SHP77 treated with DMSO at 0.1 percent for 48 hours (cell line): Measurements from ENCODE around the gene RCL1.

Experiments used
- DNase-seq: peaks from one replicate; lab custom pipeline; 2025; lab: John Stamatoyannopoulos, UW

Gene RCL1

GRCh38 chr9:4812858-4813257 is 20.1 kb downstream of the RCL1 start:
- DNase-seq: no peak

GRCh38 chr9:4814913-4815312 is 22.2 kb downstream of the RCL1 start:
- DNase-seq: no peak

GRCh38 chr9:4815381-4815956 is 22.7 kb downstream of the RCL1 start:
- DNase-seq: no peak

- no peak for DNase-seq
Observed at GRCh38 chr9:4820168-4820567, 27.4 kb downstream of the RCL1 start.

GRCh38 chr9:4821133-4821532 is 28.4 kb downstream of the RCL1 start:
- DNase-seq: no peak

GRCh38 chr9:4822057-4822456 is 29.3 kb downstream of the RCL1 start:
- no peak for DNase-seq

- DNase-seq: no peak
Observed at GRCh38 chr9:4826417-4827166, 33.8 kb downstream of the RCL1 start.

GRCh38 chr9:4827224-4827623 is 34.5 kb downstream of the RCL1 start:
- no peak for DNase-seq

GRCh38 chr9:4828761-4829160 is 36.0 kb downstream of the RCL1 start:
- no peak for DNase-seq

- no peak for DNase-seq
Observed at GRCh38 chr9:4829969-4830368, 37.2 kb downstream of the RCL1 start.

- no peak for DNase-seq
Observed at GRCh38 chr9:4830699-4831098, 38.0 kb downstream of the RCL1 start.

GRCh38 chr9:4831119-4831518 is 38.4 kb downstream of the RCL1 start:
- no peak for DNase-seq

GRCh38 chr9:4831944-4832343 is 39.2 kb downstream of the RCL1 start:
- no peak for DNase-seq

- no peak for DNase-seq
Observed at GRCh38 chr9:4832786-4833579, 40.2 kb downstream of the RCL1 start.

- DNase-seq: no peak
Observed at GRCh38 chr9:4833781-4834560, 41.2 kb downstream of the RCL1 start.

- DNase-seq: no peak
Observed at GRCh38 chr9:4836676-4837075, 43.9 kb downstream of the RCL1 start.

- DNase-seq: no peak
Observed at GRCh38 chr9:4837261-4838188, 44.8 kb downstream of the RCL1 start.

- no peak for DNase-seq
Observed at GRCh38 chr9:4838189-4838546, 45.4 kb downstream of the RCL1 start.

- DNase-seq: no peak
Observed at GRCh38 chr9:4839470-4839912, 46.7 kb downstream of the RCL1 start.

GRCh38 chr9:4840018-4840417 is 47.3 kb downstream of the RCL1 start:
- DNase-seq: no peak

- DNase-seq: no peak
Observed at GRCh38 chr9:4842213-4842612, 49.5 kb downstream of the RCL1 start.
